ENCODE measurements around the gene B3GNT7.

B3GNT7 gene

DNA sequence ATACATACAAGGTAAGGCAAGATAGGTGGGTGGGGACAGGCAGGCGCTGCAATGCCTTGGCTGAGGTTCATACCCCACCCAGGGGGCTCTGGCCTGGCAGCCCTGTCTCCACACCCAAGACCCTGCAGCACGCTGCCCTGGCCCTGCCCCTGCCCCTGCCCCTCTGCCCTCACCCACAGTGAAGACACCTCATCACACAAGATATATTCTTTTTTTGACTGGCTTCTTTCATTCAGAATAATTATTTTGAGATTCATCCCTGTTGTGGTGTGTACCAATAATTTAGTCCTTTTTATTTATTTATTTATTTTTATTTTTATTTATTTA, 11.4 kb upstream of the B3GNT7 start:
- Histone ChIP-seq H3K9me3 (ENCODE audit: control insufficient read depth in 5 of 5, low read length in 5 of 5) (peaks cover 3 to 23% (median 11%) of the 10 kb centered on the region in 5 donors), H3K4me3 (ENCODE audit: low read depth in 1 of 5, low read length in 5 of 5) (no peak overlapping the region), H3K36me3 (ENCODE audit: control insufficient read depth in 5 of 5, insufficient read depth in 5 of 5, low read length in 5 of 5) (no peaks in the 10 kb centered on the region), H3K27me3 (ENCODE audit: control insufficient read depth in 5 of 5, insufficient read depth in 4 of 5, low read length in 5 of 5) (no peaks in the 10 kb centered on the region), H3K27ac (ENCODE audit: low read depth, low read length) (no peak overlapping the region), H3K9ac (ENCODE audit: low read length in 5 of 5) (no peak overlapping the region), H3K4me1 (ENCODE audit: control insufficient read depth in 5 of 5, insufficient read depth in 5 of 5, low read length in 5 of 5) (peaks cover 0 to 3% (median 0%) of the 10 kb centered on the region in 5 donors)

DNA sequence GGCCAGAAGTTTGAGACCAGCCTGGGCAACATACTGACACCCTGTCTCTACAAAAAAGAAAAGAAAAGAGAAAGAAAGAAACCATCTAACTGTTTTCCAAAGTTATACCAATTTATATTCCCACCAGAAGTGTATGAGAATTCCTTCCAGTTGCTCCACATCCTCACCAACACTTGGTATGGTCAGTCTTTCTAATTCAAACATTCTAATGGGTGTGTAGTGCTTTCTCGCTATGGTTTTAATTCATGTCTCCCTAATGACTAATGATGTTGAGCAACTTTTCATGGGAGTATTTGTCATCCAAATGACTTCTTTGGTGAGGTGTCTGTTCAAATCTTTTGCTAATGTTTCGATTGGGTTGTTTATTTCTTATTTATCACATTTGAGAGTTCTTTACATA, 10.5 kb upstream of the B3GNT7 start:
- Histone ChIP-seq H3K27me3 (ENCODE audit: control insufficient read depth in 5 of 5, insufficient read depth in 4 of 5, low read length in 5 of 5) (peaks cover 0 to 1% (median 0%) of the 10 kb centered on the region in 5 donors), H3K4me1 (ENCODE audit: control insufficient read depth in 5 of 5, insufficient read depth in 5 of 5, low read length in 5 of 5) (peaks cover 0 to 5% (median 0%) of the 10 kb centered on the region in 5 donors), H3K9ac (ENCODE audit: low read length in 5 of 5) (no peak overlapping the region), H3K9me3 (ENCODE audit: control insufficient read depth in 5 of 5, low read length in 5 of 5) (peaks cover 3 to 23% (median 11%) of the 10 kb centered on the region in 5 donors), H3K27ac (ENCODE audit: low read depth, low read length) (no peak overlapping the region), H3K4me3 (ENCODE audit: low read depth in 1 of 5, low read length in 5 of 5) (no peak overlapping the region), H3K36me3 (ENCODE audit: control insufficient read depth in 5 of 5, insufficient read depth in 5 of 5, low read length in 5 of 5) (no peaks in the 10 kb centered on the region)

- Histone ChIP-seq H3K9ac (ENCODE audit: low read length in 5 of 5) (no peak overlapping the region), H3K27me3 (ENCODE audit: control insufficient read depth in 5 of 5, insufficient read depth in 4 of 5, low read length in 5 of 5) (peaks cover 0 to 6% (median 0%) of the 10 kb centered on the region in 5 donors), H3K4me3 (ENCODE audit: low read depth in 1 of 5, low read length in 5 of 5) (no peak overlapping the region), H3K4me1 (ENCODE audit: control insufficient read depth in 5 of 5, insufficient read depth in 5 of 5, low read length in 5 of 5) (peaks cover 0 to 10% (median 2%) of the 10 kb centered on the region in 5 donors), H3K9me3 (ENCODE audit: control insufficient read depth in 5 of 5, low read length in 5 of 5) (peaks cover 3 to 23% (median 11%) of the 10 kb centered on the region in 5 donors), H3K27ac (ENCODE audit: low read depth, low read length) (no peak overlapping the region), H3K36me3 (ENCODE audit: control insufficient read depth in 5 of 5, insufficient read depth in 5 of 5, low read length in 5 of 5) (no peaks in the 10 kb centered on the region)
Observed at GRCh38 chr2:231385429-231385828, 10.1 kb upstream of the B3GNT7 start.

DNA sequence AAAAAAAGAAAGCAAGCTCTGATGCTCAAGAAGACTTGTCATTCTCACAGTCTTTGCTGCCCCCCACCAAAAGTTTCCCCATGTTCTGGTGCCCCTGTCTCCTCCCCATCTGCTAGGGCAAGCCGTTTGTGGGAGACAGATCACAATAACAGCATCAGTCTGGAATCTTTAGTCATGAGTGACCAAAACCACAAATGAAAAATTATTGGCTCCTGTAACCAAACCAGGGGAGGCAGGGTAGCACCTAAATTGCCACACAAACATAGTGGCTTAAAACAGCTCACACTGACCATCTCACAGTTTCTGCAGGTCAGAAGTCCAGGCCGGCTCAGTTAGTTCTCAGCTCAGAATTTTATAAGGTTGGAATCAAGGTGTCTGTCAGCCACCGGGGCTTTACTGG, 9.1 kb upstream of the B3GNT7 start:
- H3K27ac ChIP-seq (ENCODE audit: low read depth, low read length), result no peak overlapping the region
- no peak overlapping the region for H3K9ac ChIP-seq (ENCODE audit: low read length in 5 of 5)
- no peaks in the 10 kb centered on the region for H3K36me3 ChIP-seq (ENCODE audit: control insufficient read depth in 5 of 5, insufficient read depth in 5 of 5, low read length in 5 of 5)
- H3K4me1 ChIP-seq (ENCODE audit: control insufficient read depth in 5 of 5, insufficient read depth in 5 of 5, low read length in 5 of 5), result peaks cover 0 to 14% (median 4%) of the 10 kb centered on the region in 5 donors
- H3K9me3 ChIP-seq (ENCODE audit: control insufficient read depth in 5 of 5, low read length in 5 of 5), result peaks cover 3 to 23% (median 11%) of the 10 kb centered on the region in 5 donors
- H3K27me3 ChIP-seq (ENCODE audit: control insufficient read depth in 5 of 5, insufficient read depth in 4 of 5, low read length in 5 of 5), result peaks cover 0 to 7% (median 0%) of the 10 kb centered on the region in 5 donors
- H3K4me3 ChIP-seq (ENCODE audit: low read depth in 1 of 5, low read length in 5 of 5), result no peak overlapping the region

DNA sequence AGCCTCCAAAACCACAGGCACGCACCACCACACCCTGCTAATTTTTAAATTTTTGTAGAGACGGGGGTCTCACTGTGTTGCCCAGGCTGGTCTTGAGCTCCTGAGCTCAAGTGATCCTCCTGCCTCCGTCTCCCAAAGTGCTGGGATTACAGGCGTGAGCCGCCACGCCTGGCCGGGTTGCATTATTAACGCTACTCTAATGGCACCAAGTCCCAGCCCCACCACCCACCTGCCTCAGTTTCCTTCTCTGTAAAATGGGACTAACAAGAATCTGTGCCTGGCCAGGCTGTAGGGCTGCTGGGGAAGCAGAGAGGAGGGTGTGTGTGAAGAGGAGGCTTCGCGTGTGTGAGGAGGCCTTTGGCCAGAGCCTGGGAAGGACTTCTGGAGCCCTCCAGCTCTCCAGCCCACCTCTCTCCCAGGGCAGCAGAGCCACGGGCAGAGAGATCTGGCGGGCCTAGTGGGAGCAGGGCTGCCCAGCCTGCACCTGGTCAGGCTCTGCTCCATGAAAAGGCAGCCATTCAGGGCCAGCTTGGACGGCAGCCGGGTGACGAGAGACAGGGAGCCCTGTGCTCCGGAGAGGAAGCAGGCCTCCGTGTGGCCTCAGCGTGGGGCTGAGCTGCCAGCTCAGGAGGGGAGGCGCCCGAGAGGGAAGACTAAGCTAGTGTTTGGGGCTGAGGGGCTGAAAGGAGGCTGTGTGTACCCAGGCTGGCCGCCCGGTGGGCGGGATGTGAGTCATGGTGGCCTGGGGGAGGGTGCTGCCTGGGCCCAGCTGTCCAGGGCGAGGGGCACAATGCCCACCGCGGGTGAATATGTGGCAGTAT, 7.4 kb upstream of the B3GNT7 start:
- H3K4me1 ChIP-seq (ENCODE audit: control insufficient read depth in 5 of 5, insufficient read depth in 5 of 5, low read length in 5 of 5), result peaks cover 0 to 14% (median 4%) of the 10 kb centered on the region in 5 donors
- no peak overlapping the region for H3K4me3 ChIP-seq (ENCODE audit: low read depth in 1 of 5, low read length in 5 of 5)
- no peak overlapping the region for H3K27ac ChIP-seq (ENCODE audit: low read depth, low read length)
- H3K9me3 ChIP-seq (ENCODE audit: control insufficient read depth in 5 of 5, low read length in 5 of 5), result peaks cover 3 to 23% (median 11%) of the 10 kb centered on the region in 5 donors
- no peak overlapping the region for H3K9ac ChIP-seq (ENCODE audit: low read length in 5 of 5)
- no peaks in the 10 kb centered on the region for H3K36me3 ChIP-seq (ENCODE audit: control insufficient read depth in 5 of 5, insufficient read depth in 5 of 5, low read length in 5 of 5)
- H3K27me3 ChIP-seq (ENCODE audit: control insufficient read depth in 5 of 5, insufficient read depth in 4 of 5, low read length in 5 of 5), result peaks cover 0 to 20% (median 6%) of the 10 kb centered on the region in 5 donors

DNA sequence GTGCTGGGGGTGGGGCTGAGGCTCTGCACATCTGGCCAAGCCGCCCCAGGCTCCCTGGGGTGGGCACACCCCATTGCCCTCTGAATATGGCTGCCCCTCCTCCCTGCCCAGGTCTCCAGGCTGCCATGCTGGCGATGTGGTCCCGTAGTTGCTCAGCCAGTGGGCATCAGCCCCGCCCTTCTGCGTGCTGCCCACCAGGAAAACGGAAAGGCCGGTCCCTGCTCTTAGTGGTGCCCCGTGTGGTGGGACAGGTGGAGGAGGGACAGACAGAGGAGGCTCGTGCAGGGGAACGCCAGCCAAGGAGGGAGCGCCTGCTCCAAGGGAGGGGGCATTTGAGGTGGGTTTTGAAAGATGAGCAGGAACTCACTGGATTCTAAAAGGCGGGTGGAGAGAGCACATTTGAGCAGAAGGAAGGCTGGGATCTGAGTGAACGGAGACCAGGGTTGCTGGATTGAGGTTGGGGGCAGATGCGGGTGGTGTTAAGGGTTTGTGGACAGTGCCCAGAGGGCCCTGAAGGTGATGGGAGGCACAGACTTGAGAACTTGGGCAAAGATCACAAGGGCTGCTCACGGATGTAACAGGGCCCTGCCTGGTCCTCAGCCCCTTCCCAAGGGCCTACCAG, 6.7 kb upstream of the B3GNT7 start:
- no peak overlapping the region for H3K9ac ChIP-seq (ENCODE audit: low read length in 5 of 5)
- no peaks in the 10 kb centered on the region for H3K36me3 ChIP-seq (ENCODE audit: control insufficient read depth in 5 of 5, insufficient read depth in 5 of 5, low read length in 5 of 5)
- peaks cover 0 to 23% (median 11%) of the 10 kb centered on the region in 5 donors for H3K27me3 ChIP-seq (ENCODE audit: control insufficient read depth in 5 of 5, insufficient read depth in 4 of 5, low read length in 5 of 5)
- H3K4me3 ChIP-seq (ENCODE audit: low read depth in 1 of 5, low read length in 5 of 5), result no peak overlapping the region
- no peak overlapping the region for H3K27ac ChIP-seq (ENCODE audit: low read depth, low read length)
- peaks cover 3 to 23% (median 9%) of the 10 kb centered on the region in 5 donors for H3K9me3 ChIP-seq (ENCODE audit: control insufficient read depth in 5 of 5, low read length in 5 of 5)
- H3K4me1 ChIP-seq (ENCODE audit: control insufficient read depth in 5 of 5, insufficient read depth in 5 of 5, low read length in 5 of 5), result peaks cover 0 to 14% (median 4%) of the 10 kb centered on the region in 5 donors

- no peak overlapping the region for H3K27ac ChIP-seq (ENCODE audit: low read depth, low read length)
Observed at GRCh38 chr2:231390667-231391066, 4.8 kb upstream of the B3GNT7 start.

DNA sequence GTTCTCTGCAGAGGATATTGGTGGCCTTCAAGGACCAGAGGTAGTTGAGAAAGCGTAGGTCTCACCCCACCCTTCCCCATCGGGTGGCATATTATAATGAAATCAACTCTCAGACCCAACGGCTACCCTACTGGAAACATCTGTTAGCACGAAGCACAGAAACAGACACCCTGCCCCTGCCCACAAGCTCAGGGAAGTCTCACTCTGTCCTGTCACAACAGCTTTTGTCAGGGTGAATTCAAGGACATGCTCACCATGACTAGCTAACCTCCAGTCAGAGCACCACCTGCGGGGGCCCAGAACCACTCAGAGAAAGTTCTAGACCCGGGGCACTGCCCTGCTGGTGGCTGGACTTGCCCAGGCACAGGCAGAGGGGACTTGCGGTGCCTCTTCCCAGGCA, 3.5 kb upstream of the B3GNT7 start:
- H3K36me3 ChIP-seq (ENCODE audit: control insufficient read depth in 5 of 5, insufficient read depth in 5 of 5, low read length in 5 of 5), result no peaks in the 10 kb centered on the region
- no peak overlapping the region for H3K27ac ChIP-seq (ENCODE audit: low read depth, low read length)
- H3K4me1 ChIP-seq (ENCODE audit: control insufficient read depth in 5 of 5, insufficient read depth in 5 of 5, low read length in 5 of 5), result peaks cover 0 to 25% (median 7%) of the 10 kb centered on the region in 5 donors
- H3K9me3 ChIP-seq (ENCODE audit: control insufficient read depth in 5 of 5, low read length in 5 of 5), result peaks cover 0 to under 1% (median 0%) of the 10 kb centered on the region in 5 donors
- H3K27me3 ChIP-seq (ENCODE audit: control insufficient read depth in 5 of 5, insufficient read depth in 4 of 5, low read length in 5 of 5), result peaks cover 11 to 44% (median 33%) of the 10 kb centered on the region in 5 donors
- no peak overlapping the region for H3K9ac ChIP-seq (ENCODE audit: low read length in 5 of 5)
- no peak overlapping the region for H3K4me3 ChIP-seq (ENCODE audit: low read depth in 1 of 5, low read length in 5 of 5)

More at GRCh38 chr2:231390667-231391066, 4.8 kb upstream of the B3GNT7 start:
- Histone ChIP-seq H3K9me3 (ENCODE audit: control insufficient read depth in 5 of 5, low read length in 5 of 5) (peaks cover 0 to 12% (median under 1%) of the 10 kb centered on the region in 5 donors), H3K27me3 (ENCODE audit: control insufficient read depth in 5 of 5, insufficient read depth in 4 of 5, low read length in 5 of 5) (peaks cover 11 to 38% (median 26%) of the 10 kb centered on the region in 5 donors), H3K4me3 (ENCODE audit: low read depth in 1 of 5, low read length in 5 of 5) (no peak overlapping the region), H3K4me1 (ENCODE audit: control insufficient read depth in 5 of 5, insufficient read depth in 5 of 5, low read length in 5 of 5) (peaks cover 0 to 20% (median 7%) of the 10 kb centered on the region in 5 donors), H3K9ac (ENCODE audit: low read length in 5 of 5) (no peak overlapping the region), H3K36me3 (ENCODE audit: control insufficient read depth in 5 of 5, insufficient read depth in 5 of 5, low read length in 5 of 5) (no peaks in the 10 kb centered on the region)

DNA sequence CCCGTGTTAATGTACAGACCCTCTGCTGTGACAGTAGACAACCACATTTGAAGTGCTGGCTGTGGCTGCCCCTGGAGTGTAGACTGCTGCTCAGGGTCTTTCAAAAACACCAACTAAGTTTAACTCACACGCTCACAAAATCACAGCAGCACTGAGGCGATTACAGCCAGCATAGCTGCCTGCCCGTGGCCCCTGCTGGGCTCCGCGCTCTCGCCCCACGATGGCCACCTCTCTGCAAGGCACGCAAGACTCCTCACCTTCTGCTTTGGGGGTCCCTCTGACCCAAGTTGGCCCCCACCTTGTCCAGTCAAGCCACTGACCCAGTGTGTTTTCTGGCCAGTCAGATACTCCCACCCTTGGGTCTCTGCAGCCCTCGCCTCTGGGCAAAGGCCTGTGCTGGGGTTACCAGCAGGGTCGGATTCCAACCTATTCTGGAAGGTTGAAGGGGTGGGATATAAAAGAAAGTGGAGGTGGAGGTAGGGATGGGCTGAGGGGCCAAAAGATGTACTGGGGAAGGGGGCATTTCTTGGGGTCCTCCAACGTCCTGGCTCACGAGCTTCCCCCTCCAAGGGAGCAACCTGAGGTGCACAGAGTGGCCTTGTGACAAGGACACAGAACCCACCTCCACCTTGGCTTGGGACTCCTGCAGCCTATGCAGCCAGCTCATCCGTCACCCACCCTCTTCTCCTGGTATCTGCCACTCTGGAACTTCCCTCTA, 2.9 kb upstream of the B3GNT7 start:
- Histone ChIP-seq H3K36me3 (ENCODE audit: control insufficient read depth in 5 of 5, insufficient read depth in 5 of 5, low read length in 5 of 5) (no peaks in the 10 kb centered on the region), H3K4me3 (ENCODE audit: low read depth in 1 of 5, low read length in 5 of 5) (no peak overlapping the region), H3K9me3 (ENCODE audit: control insufficient read depth in 5 of 5, low read length in 5 of 5) (no peaks in the 10 kb centered on the region), H3K27me3 (ENCODE audit: control insufficient read depth in 5 of 5, insufficient read depth in 4 of 5, low read length in 5 of 5) (peaks cover 12 to 47% (median 35%) of the 10 kb centered on the region in 5 donors), H3K9ac (ENCODE audit: low read length in 5 of 5) (no peak overlapping the region), H3K27ac (ENCODE audit: low read depth, low read length) (no peak overlapping the region), H3K4me1 (ENCODE audit: control insufficient read depth in 5 of 5, insufficient read depth in 5 of 5, low read length in 5 of 5) (peaks cover 0 to 25% (median 7%) of the 10 kb centered on the region in 5 donors)
